G401.6 (cell line): ENCODE measurements around the gene PHLDA3.

Experiments used
- FAIRE-seq: peaks from 2 replicates; lab custom pipeline; 2012; peaks lifted over from hg19 to GRCh38; lab: Jason Lieb, UNC

Gene PHLDA3

DNA sequence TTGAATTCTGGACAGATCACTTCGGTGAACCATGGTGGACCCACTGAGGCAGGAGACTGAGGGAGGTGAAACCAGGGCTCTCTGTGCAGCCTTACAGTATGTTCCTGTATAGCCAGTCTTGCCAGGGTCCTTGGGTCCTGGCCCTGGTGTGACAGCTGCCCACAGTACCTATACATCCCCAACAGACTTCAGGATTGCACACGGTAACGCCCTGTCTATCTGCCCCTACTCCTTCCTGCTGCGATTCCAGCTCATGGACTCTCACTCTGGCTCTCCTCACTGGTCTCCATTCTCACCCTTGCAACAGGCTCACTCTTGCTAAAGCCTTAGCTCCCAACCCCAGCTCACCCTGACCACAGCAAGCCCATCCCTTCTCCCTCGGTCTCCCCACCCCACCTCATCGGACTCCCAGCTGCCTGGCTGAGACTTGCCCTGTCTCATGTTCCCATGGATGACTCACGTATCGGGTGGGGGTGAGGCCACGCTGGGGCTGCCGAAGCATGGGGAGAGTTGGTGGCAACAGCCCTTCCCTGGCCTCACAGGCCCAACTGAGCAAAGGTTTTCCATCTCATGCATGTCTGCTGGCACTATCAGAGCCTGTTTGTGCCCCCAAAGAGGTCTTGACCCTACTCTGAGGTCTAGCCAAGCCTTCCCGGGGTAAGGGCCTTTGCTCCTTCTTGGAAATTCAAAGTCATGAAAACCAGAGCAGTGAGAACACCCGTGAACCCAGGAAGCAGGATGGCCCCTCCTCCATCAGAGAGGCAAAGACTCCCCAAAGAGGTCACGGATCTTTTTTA, 7.1 kb downstream of the PHLDA3 start:
- peak; percentile 95 for FAIRE-seq

DNA sequence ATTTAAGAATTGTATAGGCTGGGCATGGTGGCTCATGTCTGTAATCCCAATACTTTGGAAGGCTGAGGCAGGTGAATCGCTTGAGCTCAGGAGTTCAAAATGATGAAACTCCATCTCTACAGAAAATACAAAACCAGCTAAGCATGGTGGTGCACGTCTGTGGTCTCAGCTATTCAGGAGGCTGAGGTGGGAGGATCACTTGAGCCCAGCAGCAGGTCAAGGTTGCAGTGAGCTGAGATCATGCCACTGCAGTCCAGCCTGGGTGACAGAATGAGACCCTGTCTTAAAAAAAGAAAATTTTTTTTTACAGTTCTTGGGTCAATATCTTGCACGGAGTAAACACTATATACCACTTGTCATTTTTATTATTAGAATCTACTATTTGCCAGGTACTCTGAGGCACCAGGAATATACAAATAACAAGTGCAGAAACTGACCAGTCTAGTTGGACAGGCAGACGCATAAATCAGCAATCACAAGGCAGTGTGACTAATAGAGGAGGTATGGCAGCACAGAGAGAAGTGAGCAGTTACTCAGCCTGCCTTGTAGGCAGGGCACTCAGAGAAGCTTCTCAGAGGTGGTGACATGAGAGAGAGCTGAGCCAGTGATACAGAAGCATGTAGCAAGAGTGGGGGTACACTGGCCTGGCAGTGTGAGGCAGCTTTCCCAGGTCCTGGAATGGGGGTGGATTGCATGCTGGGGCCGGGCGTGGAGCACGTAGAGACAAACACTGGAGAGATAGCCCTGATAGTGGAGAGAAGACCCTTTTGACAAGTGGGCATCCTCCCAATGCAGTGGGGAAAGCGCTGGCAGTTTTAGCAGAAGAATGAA, 8.0 kb downstream of the PHLDA3 start:
- peak; percentile 98 for FAIRE-seq

DNA sequence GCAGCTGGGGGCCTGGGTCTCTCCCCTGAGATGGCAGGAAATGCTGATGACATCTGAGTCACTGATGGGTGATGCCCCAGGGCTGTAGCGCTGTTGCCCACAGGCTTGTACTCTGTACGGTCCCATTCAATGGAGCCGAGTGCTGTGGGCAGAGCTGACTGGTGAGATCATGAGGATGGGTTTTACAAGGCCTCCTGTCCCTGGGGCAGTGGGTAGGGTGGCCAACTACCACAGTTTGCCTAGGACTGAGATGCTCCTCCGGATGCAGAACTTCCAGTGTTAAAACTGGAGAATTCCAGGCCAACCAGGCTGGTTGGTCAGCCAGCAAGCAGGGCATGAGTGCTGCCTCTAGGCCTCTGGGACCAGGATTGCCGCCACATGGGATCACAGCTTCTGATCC, 9.2 kb downstream of the PHLDA3 start:
- no peak for FAIRE-seq

DNA sequence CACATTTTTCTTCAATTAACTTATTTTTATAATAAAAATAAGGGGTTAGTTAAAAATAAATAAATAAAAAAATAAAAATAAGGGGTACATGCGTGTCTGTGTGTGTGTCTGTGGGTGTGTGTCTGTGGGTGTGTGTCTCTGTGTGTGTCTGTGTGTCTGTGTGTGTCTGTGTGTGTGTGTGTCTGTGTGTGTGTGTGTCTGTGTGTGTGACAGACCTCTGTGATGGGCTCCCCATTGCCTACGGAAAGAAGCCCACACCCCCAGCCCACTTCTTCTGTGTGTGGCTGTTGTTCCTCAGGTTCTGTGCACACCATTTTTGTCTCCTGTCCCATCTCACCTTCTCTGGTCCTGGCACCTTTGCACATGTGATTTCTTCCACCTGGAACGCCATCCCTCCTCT, 9.9 kb downstream of the PHLDA3 start:
- FAIRE-seq: no peak

DNA sequence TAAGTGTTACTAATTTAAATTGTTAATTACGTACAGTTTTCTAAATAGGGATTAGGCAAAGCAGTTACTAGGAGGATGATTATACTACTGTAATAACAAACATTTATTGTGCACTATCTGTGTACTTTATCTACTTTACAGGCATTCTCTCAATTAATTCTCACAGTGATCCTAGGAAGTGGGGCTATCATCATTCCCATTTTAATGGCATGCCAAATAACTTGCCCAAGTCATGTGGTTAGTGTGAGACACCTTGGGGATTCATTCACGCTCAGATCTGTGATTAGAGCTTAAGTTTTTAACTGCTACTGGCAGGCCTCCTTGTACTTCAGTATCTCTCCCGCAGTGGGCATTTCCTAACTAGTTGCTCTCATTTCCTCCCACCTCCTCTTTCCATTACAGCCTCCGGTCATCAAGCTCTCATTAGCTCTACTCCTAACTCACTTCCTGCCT, 11.5 kb downstream of the PHLDA3 start:
- peak; percentile 99 for FAIRE-seq

DNA sequence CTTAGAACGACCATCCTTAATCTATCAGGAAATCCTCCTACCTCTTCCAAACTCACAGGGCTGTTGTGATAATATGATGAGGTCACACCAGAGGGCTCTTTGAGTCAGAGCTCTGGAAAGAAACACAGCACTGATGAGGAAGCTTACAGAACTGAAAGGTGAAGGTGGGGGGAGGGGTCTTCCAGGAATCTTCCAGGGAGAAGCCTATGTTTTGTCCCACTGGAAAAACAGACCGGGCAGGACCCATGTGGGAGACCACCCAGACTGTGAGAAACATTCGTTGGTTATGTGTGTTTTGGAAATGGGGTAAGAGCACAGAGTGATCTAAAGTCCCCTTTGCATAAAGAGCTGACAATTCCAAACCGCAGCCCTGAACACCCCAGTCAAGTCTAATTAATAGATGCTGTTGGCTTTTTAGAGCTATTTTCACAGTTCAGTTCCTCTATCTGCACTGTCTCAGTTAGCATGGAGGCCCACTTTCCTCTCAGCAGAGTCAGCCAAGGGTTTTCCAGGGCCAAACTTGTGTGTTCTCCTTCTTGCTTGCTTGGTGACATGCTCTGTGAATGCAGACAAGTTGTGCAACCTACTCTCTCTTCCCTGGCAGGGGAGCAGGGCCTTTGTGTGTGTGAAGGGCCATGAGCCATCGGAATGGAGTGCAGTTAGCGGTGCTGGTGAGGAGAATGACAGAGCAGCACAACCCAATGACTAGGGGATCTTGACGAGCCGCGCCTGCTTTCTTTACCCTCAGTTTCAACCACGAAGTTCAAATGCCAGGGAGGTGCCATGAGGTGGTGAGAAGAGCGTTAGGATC, 12.3 kb downstream of the PHLDA3 start:
- FAIRE-seq: peak; percentile 72

DNA sequence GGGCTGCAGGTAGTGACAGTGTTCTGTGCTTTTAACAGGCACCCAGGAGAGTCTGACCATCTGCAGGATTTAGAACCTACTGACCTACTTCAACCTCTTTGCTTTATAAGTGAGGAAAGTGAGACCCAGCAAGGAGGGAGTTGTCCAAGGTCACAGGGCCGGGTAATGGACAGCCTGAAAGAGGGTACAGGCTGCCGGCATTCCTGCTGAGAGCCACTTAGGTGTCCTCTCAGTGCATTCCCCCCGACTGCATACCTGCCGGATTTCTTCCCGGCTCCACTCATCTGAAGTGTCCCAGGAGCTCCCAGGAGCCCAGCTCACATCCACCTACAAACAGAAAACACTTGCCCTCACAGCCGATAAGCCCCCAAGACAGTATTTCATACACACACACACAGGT, 13.9 kb downstream of the PHLDA3 start:
- FAIRE-seq: no peak

DNA sequence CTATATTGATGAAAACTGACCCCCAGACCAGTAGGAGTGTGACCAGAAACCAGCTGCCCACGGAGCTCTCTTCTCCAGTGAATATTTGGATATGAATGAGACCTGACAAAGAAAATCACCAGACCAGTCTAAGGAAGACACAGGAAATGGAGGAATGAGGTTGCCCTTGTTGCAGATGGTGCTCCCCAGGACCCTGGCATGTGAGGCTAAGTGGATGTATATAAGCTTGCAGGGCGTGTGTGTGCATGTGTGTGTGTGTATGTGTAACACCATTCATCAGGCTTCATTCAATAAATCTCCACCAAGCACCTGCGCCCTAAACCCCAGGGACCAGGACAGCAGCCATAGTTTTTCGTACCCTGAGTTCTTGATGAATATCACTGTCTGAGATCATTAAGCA, 14.4 kb downstream of the PHLDA3 start:
- no peak for FAIRE-seq

DNA sequence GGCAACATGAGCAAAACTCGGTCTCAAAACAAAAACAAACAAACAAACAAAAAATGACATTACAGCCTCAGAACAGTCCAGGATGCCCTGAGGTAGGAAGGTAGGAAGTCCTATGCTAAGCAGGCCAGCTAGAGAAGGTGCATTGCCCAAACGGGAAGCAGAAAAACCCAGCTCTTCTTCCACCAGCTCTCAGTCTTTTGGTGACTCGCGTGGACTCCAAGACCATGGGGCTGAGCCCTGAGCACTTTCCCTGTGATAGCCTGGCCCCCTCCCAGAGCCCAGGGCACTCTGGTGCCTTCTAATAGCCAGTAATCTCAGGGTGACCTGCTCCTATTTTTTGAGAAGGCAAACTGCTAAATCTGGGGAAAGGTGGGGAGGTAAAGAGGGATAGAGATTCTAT, 16.1 kb downstream of the PHLDA3 start:
- FAIRE-seq: no peak

DNA sequence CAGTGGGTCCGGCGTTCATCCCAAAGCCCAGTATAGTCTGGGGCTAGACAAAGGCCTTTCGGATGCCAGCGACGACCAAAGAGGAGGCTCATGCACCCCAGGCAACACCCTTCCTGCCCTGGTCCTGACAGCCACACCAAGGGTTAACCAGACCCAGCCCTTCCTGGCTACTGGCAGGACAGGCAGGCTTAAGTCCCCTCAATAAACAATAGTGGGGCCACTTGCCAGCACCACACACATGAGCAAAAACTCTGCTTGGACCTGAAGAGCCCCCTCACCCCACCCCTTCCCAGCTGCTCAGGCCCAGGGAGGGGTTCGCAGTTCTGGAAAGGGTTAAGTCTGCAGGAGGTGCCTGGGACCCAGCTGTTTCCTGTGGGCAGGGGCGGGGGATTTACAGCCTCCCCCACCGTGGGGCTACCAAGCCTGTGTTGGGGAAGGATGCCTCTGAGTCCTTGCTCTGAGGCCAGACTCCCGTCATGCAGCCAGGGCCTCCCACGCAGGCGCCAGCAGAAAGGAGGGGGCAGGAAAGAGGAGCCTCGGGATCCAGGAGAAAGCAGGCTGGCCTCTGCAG, 18.2 kb downstream of the PHLDA3 start:
- no peak for FAIRE-seq

DNA sequence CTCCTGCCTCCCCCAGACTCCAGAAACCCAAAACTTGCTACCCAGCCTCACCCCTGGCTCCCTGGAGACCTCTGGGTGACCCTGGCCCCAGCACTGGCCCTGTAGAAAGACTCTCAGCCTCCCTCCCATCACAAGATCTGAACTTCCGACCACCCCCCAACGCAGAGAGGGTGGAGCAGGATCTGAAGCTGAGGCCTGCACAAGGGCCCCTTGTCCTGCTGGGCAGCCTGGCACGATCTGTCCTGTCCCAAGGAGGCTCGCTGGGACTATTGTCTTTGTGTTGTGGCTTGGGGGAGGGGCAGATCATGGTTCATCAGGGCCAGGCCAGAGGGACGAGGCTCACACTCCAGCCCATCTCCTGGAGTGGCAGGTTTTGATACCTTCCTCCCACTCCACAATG, 20.0 kb downstream of the PHLDA3 start:
- no peak for FAIRE-seq

DNA sequence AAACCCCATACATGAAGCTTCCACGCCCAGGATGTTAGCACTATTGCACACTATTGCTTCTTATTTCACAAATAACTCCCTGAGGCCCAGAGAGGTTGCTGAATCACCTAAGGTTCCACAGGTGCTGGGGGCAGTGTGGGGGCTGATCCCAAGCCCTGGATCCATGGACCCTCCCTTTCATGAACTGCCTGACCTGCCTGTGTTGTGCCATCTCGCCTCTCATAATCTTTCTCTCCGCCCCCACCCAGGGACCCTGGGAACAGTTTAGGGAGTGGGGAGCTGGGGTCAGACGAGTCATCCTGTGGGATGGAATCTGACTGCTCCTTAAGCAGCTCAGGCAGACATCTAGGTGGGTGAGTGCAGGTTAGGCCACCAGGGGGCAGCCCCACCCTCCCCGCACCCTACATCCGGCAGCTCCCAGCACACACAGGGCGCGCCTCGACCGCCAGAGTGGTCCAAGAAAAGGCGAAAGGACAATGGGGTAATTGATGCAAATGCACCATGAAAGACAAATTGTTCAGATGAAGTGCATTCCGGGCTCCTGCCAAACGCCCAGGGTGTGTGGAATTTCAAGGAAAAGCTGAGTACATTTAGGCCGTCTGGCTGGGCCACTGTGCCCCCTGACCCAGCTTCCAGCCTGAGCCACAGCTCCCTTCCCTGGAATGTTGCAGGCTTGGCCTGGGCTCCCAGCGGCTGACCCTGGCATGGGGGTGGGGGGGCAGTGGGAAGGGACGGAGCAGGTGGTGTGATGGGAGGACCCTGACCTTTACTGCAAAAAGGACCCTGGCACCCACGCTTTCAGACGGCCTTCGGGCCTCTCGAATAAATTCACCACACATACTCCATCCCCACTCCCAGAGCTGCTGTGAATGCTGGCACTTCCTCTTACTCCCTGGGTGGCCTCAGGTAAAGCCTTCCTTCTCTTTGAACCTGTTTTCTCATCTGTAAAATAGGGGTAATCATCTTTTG, 20.8 kb downstream of the PHLDA3 start:
- no peak for FAIRE-seq

DNA sequence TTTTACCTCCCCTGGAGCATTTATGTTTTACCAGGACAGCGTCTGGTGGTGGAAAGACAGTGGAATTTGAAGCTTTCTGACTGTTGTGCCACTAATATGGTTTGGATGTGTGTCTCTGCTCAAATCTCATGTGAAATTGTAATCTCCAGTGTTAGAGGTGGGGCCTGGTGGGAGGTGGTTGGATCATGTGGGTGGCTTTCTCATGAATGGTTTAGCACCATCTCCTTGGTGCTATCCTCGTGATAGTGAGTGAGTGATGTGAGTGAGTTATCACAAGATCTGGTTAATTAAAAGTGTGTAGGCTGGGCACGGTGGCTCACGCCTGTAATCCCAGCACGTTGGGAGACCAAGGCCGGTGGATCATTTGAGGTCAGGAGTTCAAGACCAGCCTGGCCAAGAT, 23.7 kb downstream of the PHLDA3 start:
- no peak for FAIRE-seq

DNA sequence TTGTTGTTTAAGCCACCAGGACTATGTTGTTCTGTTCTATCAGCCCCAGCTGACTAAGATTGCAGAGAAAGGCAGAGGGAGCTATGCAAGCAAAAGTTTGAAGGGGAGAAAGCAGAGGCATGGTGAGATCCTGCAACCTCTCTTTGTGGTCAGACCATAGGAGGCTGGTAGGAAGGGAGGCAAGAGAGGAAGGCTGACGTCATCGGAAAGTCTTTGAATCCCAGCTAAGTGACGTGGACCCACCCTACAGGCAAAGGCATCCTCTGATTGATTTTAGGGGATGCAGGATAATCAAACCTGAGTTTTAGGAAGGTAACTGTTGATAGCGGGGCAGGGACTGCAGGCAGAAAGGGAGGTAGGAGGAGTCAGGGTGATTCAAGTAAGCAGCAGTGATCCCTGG, 24.2 kb downstream of the PHLDA3 start:
- peak; percentile 93 for FAIRE-seq

DNA sequence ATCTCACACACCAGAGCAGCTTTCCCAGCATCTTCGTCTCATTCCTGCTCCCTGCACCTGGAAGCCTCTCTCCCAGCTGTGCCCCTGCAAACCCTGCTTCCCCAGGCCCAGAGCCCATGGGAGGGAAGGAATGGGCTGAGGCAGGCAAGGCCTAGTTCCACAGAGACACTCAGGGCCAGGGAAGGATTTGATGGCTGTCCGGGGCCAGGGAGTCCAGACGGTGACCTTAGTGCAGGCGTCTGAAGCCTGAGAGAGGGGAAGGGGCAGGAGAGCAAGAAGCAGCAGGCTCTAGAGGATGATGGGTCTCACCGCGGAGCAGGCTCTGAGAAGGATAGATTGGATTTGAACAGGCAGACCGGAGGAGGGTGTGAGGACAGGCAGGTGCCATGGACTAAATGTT, 25.2 kb downstream of the PHLDA3 start:
- FAIRE-seq: no peak

DNA sequence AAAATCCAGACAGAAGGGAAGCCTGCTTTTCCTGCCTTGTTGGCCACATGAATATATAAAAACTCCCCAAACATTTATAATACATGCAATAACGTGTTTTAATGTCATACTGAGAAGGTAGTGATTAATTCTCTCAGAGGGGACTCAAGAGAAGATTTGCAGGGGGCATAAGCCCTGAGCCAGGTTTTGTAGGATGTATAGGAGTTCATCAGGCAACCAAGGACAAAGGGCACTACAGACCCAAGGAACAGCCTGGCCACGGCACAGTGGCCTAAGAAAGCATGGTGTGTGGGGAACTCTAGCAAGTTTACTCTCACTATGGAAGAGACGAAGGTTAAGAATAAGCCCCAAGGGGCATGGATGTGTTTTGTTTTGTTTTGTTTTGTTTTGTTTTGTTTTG, 32.0 kb downstream of the PHLDA3 start:
- FAIRE-seq: no peak

DNA sequence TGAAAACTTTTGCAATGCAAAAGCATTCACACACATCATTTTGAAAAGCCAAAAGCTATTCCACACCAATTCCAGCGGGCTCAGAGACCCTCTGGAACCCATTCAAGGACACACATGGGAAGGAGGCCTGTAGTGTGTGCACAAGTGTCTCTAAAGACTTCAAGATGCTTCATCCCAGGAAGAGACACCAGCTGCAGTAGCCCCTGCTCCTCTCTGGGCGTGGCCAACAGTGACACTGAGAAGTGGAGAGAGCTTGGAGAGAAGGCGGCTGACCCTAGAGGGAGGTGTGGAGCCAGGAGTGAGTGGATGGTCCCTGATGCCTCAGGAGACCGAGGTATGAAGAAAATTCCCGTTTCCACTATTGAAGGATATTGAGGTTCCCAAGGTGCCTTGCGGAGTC, 32.6 kb downstream of the PHLDA3 start:
- no peak for FAIRE-seq

DNA sequence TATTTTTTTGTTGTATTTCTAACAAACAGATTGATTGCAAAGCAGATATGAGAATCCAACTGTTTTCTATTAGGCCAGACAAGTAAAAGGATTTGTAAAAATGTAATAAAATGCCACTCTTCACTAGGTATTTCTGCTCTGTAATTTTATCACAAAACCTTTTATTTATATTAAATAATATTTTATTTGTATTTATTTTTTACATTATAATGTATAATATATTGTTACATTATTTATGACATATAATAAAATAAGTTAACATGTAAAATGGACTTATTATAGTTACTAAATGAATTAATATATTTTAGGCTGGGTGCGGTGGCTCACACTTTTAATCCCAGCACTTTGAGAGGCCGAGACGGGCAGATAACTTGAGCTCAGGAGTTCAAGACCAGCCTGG, 34.7 kb downstream of the PHLDA3 start:
- peak; percentile 83 for FAIRE-seq

DNA sequence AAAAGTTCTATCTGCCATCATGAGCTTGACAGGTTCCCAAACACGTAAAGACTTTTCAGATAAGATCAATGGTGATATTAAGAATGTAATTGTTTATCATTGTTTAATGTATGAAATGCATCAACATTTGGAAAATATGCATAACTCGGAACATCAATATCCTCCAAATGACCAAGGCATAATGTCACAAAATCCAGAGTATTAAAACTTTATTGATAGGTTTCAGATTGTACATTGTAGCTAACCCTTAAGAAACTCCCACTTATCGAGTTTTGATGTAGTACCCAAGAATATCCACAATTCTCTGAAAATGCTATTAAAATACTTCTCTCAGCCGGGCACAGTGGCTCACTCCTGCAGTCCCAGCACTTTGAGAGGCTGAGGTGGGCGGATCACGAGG, 35.4 kb downstream of the PHLDA3 start:
- no peak for FAIRE-seq

DNA sequence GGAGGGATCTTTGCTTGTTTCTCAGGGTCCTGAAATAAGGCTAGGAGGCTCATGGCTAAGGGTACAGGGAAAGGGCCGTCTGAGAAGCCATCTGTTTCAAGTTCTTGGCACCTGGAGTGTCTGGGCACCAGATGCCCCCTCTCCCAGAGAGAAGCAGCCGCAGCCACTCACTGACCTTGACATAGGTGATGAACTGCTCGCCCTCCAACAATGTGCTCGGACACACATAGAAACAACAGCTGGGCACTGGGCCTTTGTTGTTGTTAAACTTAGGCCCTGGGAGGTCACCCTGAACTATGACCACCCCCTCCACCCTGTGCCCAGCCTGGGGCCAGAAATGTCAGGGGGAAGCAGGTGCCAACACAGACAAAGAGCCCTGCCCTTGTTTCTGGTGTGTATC, 38.2 kb downstream of the PHLDA3 start:
- no peak for FAIRE-seq
